WTC11 (cell line): ENCODE measurements around the gene KIF3C. TPM values are rescaled to one million over a fixed set of nuclear protein-coding genes. Genes with fewer than 3 reads are reported as not detected.

Experiments
- ATAC-seq: fragments of 200-7000 bp; cut with Tn5 transposase; 2 replicates; pipeline ENCODE4 v1.10.0; 2021; ENCODE audit warnings: mild to moderate bottlenecking, moderate library complexity
- CTCF ChIA-PET: fragments of 300-600 bp; sonication (Branson Sonifier 250); formaldehyde crosslinking; loops from one replicate; lab custom pipeline; 2021; ENCODE audit warnings: antibody characterized with exemption; lab: Charles Lee
- POLR2A ChIA-PET: fragments of 350-600 bp; sonication (Branson Sonifier 250); formaldehyde crosslinking; loops from one replicate; lab custom pipeline; 2021; ENCODE audit warnings: antibody characterized with exemption; lab: Charles Lee
- DNase-seq: peaks from one replicate; pipeline ENCODE4 v3.0.0; 2021; ENCODE audit warnings: low spot score
- H3K27ac Mint-ChIP-seq: 2 replicates; pipeline ENCODE4 v1.8.0; 2021; ENCODE audit warnings: mixed read lengths
- H3K27me3 Mint-ChIP-seq: 2 replicates; pipeline ENCODE4 v1.8.0; 2021; ENCODE audit warnings: low read depth, mild to moderate bottlenecking, moderate library complexity, mixed read lengths
- H3K36me3 Mint-ChIP-seq: 2 replicates; pipeline ENCODE4 v1.8.0; 2021; ENCODE audit warnings: mixed read lengths
- H3K4me1 Mint-ChIP-seq: 2 replicates; pipeline ENCODE4 v1.8.0; 2022; ENCODE audit warnings: mixed read lengths
- H3K4me3 Mint-ChIP-seq: 2 replicates; pipeline ENCODE4 v1.8.0; 2021; ENCODE audit warnings: mild to moderate bottlenecking, moderate library complexity, mixed read lengths
- H3K9me3 Mint-ChIP-seq: 2 replicates; pipeline ENCODE4 v1.8.0; 2021; ENCODE audit warnings: mixed read lengths
- ATF3 ChIP-seq: sonication (generic); formaldehyde crosslinking; conservative IDR thresholded peaks from 2 replicates; pipeline ENCODE4 v1.8.1; 2022; ENCODE audit warnings: mild to moderate bottlenecking, missing genetic modification reagents
- CREM ChIP-seq: sonication (generic); formaldehyde crosslinking; IDR thresholded peaks from 2 replicates; pipeline ENCODE4 v1.8.1; 2022; ENCODE audit warnings: mild to moderate bottlenecking, missing genetic modification reagents, moderate library complexity
- ETV6 ChIP-seq: sonication (generic); formaldehyde crosslinking; IDR thresholded peaks from 2 replicates; pipeline ENCODE4 v1.8.1; 2022; ENCODE audit warnings: mild to moderate bottlenecking, missing genetic modification reagents
- FOXP1 ChIP-seq: sonication (generic); formaldehyde crosslinking; IDR thresholded peaks from 2 replicates; pipeline ENCODE4 v1.8.0; 2022; ENCODE audit warnings: missing genetic modification reagents, mild to moderate bottlenecking, moderate library complexity, borderline replicate concordance
- GABPB1 ChIP-seq: sonication (generic); formaldehyde crosslinking; IDR thresholded peaks from 2 replicates; pipeline ENCODE4 v1.8.1; 2023; ENCODE audit warnings: mild to moderate bottlenecking, missing genetic modification reagents
- KAT7 ChIP-seq: sonication (generic); formaldehyde crosslinking; IDR thresholded peaks from 2 replicates; pipeline ENCODE4 v1.8.1; 2023; ENCODE audit warnings: missing genetic modification reagents, mild to moderate bottlenecking, borderline replicate concordance
- NR2C2 ChIP-seq: sonication (generic); formaldehyde crosslinking; IDR thresholded peaks from 2 replicates; pipeline ENCODE4 v1.8.0; 2022; ENCODE audit warnings: mild to moderate bottlenecking, missing genetic modification reagents
- PREB ChIP-seq: sonication (generic); formaldehyde crosslinking; IDR thresholded peaks from 2 replicates; pipeline ENCODE4 v1.8.1; 2022; ENCODE audit warnings: mild to moderate bottlenecking, missing genetic modification reagents, moderate library complexity, borderline replicate concordance
- PRRX2 ChIP-seq: fragments of 250-450 bp; sonication (Bioruptor Pico); IDR thresholded peaks from 2 replicates; pipeline ENCODE4 v1.8.0; 2021; ENCODE audit warnings: mild to moderate bottlenecking
- ZNF396 ChIP-seq: fragments of 250-450 bp; sonication (Bioruptor Pico); IDR thresholded peaks from 2 replicates; pipeline ENCODE4 v1.8.0; 2021; ENCODE audit warnings: mild to moderate bottlenecking, moderate library complexity, borderline replicate concordance
- ZNF423 ChIP-seq: fragments of 250-450 bp; sonication (Bioruptor Pico); IDR thresholded peaks from 2 replicates; pipeline ENCODE4 v2.1.2; 2022; ENCODE audit warnings: mild to moderate bottlenecking, moderate library complexity
- ZNF425 ChIP-seq: fragments of 250-450 bp; sonication (Bioruptor Pico); conservative IDR thresholded peaks from 2 replicates; pipeline ENCODE4 v1.9.0; 2021; ENCODE audit warnings: mild to moderate bottlenecking
- ZNF671 ChIP-seq: fragments of 250-450 bp; sonication (Bioruptor Pico); IDR thresholded peaks from 2 replicates; pipeline ENCODE4 v1.8.0; 2021; ENCODE audit warnings: mild to moderate bottlenecking
- ZSCAN18 ChIP-seq: fragments of 250-450 bp; sonication (Bioruptor Pico); IDR thresholded peaks from 2 replicates; pipeline ENCODE4 v2.1.2; 2022; ENCODE audit warnings: mild to moderate bottlenecking, moderate library complexity
- total RNA-seq: library from RNA; stranded (reverse); gene quantifications from 3 replicates; pipeline ENCODE4 v1.2.3, GENCODE V29; 2021
- TF ChIP-seq, protein P1 (sequence below): fragments of 250-450 bp; sonication (Bioruptor Pico); IDR thresholded peaks from 2 replicates; pipeline ENCODE4 v1.9.0; 2021; ENCODE audit warnings: moderate library complexity, mild to moderate bottlenecking, inconsistent platforms, borderline replicate concordance
- TF ChIP-seq, protein P2 (sequence below): sonication (generic); formaldehyde crosslinking; IDR thresholded peaks from 2 replicates; pipeline ENCODE4 v1.8.1; 2022; ENCODE audit warnings: mild to moderate bottlenecking, moderate library complexity, missing genetic modification reagents
- TF ChIP-seq, protein P3 (sequence below): sonication (generic); formaldehyde crosslinking; IDR thresholded peaks from 2 replicates; pipeline ENCODE4 v1.8.1; 2023; ENCODE audit warnings: mild to moderate bottlenecking, missing genetic modification reagents, borderline replicate concordance

The KIF3C gene
- total RNA-seq, 1 experiment from 2014 or later, result 48.1 TPM

GRCh38 chr2:25887624-25888242, 94.6 kb downstream of the KIF3C start:
- H3K27ac Mint-ChIP-seq, result no peak overlapping the region
- H3K36me3 Mint-ChIP-seq, result no peaks in the 10 kb centered on the region
- H3K4me3 Mint-ChIP-seq, result no peak overlapping the region
- H3K9me3 Mint-ChIP-seq, result no peaks in the 10 kb centered on the region
- ChIA-PET POLR2A (no interaction called here), CTCF (no interaction called here)
- TF ChIP-seq KAT7 (CRISPR knock-in tag), result no peak
- TF ChIP-seq ATF3, result no peak
- TF ChIP-seq ETV6 (CRISPR knock-in tag), result no peak
- TF ChIP-seq PREB, result no peak
- no peak for TF ChIP-seq ZNF396 (CRISPR knock-in tag)
- TF ChIP-seq PRRX2 (CRISPR knock-in tag), result no peak
- TF ChIP-seq FOXP1, result no peak
- TF ChIP-seq ZNF671 (CRISPR knock-in tag), result no peak
- TF ChIP-seq NR2C2, result no peak
- no peak for TF ChIP-seq ZSCAN18 (CRISPR knock-in tag)
- no peak for TF ChIP-seq CREM (CRISPR knock-in tag)
- TF ChIP-seq, protein P1, sequence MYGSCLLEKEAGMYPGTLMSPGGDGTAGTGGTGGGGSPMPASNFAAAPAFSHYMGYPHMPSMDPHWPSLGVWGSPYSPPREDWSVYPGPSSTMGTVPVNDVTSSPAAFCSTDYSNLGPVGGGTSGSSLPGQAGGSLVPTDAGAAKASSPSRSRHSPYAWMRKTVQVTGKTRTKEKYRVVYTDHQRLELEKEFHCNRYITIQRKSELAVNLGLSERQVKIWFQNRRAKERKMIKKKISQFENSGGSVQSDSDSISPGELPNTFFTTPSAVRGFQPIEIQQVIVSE (CRISPR knock-in tag), result no peak
- no peak for TF ChIP-seq ZNF423 (CRISPR knock-in tag)
- no peak for TF ChIP-seq GABPB1 (CRISPR knock-in tag)
- TF ChIP-seq ZNF425 (CRISPR knock-in tag), result no peak
- TF ChIP-seq, protein P2, sequence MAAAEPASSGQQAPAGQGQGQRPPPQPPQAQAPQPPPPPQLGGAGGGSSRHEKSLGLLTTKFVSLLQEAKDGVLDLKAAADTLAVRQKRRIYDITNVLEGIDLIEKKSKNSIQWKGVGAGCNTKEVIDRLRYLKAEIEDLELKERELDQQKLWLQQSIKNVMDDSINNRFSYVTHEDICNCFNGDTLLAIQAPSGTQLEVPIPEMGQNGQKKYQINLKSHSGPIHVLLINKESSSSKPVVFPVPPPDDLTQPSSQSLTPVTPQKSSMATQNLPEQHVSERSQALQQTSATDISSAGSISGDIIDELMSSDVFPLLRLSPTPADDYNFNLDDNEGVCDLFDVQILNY, result no peak
- peaks cover 7% of the 10 kb centered on the region; the same call in 1 of the 2 replicates for H3K27me3 Mint-ChIP-seq
- ATAC-seq (no peak), DNase-seq (no peak)
- no peaks in the 10 kb centered on the region for H3K4me1 Mint-ChIP-seq

- CTCF ChIA-PET, result no interaction called here
- POLR2A ChIA-PET, result no interaction called here
- no peak overlapping the region for H3K4me3 Mint-ChIP-seq
- H3K27me3 Mint-ChIP-seq, result peaks cover 19% of the 10 kb centered on the region
- no peaks in the 10 kb centered on the region for H3K36me3 Mint-ChIP-seq
- no peak for ATAC-seq
- no peaks in the 10 kb centered on the region for H3K4me1 Mint-ChIP-seq
- DNase-seq, result no peak
- H3K27ac Mint-ChIP-seq, result no peak overlapping the region
- peak; percentile 38; the same call in 1 of the 2 replicates for TF ChIP-seq GABPB1 (CRISPR knock-in tag)
- no peak for TF ChIP-seq ETV6 (CRISPR knock-in tag)
- TF ChIP-seq, protein P3, sequence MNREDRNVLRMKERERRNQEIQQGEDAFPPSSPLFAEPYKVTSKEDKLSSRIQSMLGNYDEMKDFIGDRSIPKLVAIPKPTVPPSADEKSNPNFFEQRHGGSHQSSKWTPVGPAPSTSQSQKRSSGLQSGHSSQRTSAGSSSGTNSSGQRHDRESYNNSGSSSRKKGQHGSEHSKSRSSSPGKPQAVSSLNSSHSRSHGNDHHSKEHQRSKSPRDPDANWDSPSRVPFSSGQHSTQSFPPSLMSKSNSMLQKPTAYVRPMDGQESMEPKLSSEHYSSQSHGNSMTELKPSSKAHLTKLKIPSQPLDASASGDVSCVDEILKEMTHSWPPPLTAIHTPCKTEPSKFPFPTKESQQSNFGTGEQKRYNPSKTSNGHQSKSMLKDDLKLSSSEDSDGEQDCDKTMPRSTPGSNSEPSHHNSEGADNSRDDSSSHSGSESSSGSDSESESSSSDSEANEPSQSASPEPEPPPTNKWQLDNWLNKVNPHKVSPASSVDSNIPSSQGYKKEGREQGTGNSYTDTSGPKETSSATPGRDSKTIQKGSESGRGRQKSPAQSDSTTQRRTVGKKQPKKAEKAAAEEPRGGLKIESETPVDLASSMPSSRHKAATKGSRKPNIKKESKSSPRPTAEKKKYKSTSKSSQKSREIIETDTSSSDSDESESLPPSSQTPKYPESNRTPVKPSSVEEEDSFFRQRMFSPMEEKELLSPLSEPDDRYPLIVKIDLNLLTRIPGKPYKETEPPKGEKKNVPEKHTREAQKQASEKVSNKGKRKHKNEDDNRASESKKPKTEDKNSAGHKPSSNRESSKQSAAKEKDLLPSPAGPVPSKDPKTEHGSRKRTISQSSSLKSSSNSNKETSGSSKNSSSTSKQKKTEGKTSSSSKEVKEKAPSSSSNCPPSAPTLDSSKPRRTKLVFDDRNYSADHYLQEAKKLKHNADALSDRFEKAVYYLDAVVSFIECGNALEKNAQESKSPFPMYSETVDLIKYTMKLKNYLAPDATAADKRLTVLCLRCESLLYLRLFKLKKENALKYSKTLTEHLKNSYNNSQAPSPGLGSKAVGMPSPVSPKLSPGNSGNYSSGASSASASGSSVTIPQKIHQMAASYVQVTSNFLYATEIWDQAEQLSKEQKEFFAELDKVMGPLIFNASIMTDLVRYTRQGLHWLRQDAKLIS (CRISPR knock-in tag), result no peak
- H3K9me3 Mint-ChIP-seq, result no peaks in the 10 kb centered on the region
Observed at GRCh38 chr2:25885933-25886332, 96.4 kb downstream of the KIF3C start.
